Measurements from ENCODE around the gene NUDT11. TPM values are rescaled to one million over a fixed set of nuclear protein-coding genes. Genes with fewer than 3 reads are reported as not detected.
A peak's percentile ranks its signal among the peaks of the same experiment; 100 is the strongest.

The NUDT11 gene
- total RNA-seq, 1 experiment from 2014 or later: 23.6 TPM

- peaks cover 12% of the 10 kb centered on the region for H3K9me3 ChIP-seq (ENCODE audit: control insufficient read depth, low read depth, low read length)
- H3K79me2 ChIP-seq (ENCODE audit: insufficient read depth, low read length): no peaks in the 10 kb centered on the region
- no peak overlapping the region for H3K14ac ChIP-seq (ENCODE audit: insufficient read depth, low read length)
- H3K4me2 ChIP-seq (ENCODE audit: insufficient read depth, insufficient read length, low read length): peak overlapping the region; percentile 8
- DNase-seq: no peak
- no peak overlapping the region for H3K27ac ChIP-seq (ENCODE audit: insufficient read length, low read depth, low read length)
- no peak overlapping the region for H2AK5ac ChIP-seq (ENCODE audit: insufficient read length, low read length)
- no peak overlapping the region for H2BK20ac ChIP-seq (ENCODE audit: low read depth, low read length, poor library complexity, severe bottlenecking)
- no peak overlapping the region for H3K18ac ChIP-seq (ENCODE audit: insufficient read length, low read depth, low read length)
- Mint-ChIP-seq H3K27me3 (ENCODE audit: low read depth) (no peaks in the 10 kb centered on the region), H3K9me3 (peaks cover 52 to 63% of the 10 kb centered on the region in 2 experiments), H3K36me3 (ENCODE audit: insufficient read depth in 1 of 3, low read depth in 3 of 3) (peaks cover 0 to 7% (median 2%) of the 10 kb centered on the region in 3 experiments; a peak in 3 of 7 replicates), H3K4me3 (peak overlapping the region in 1 of 2 experiments; percentile 68; a peak in 2 of 5 replicates), H3K4me1 (peaks cover 12 to 21% of the 10 kb centered on the region in 2 experiments), H3K27ac (0 out of 7 replicates have a peak overlapping the region, but pooled peaks of 1 of the 3 experiments have one; percentile 27)
- no peak overlapping the region for H3K23ac ChIP-seq (ENCODE audit: insufficient read length, low read depth, low read length)
- H3K79me1 ChIP-seq (ENCODE audit: insufficient read depth, low read depth, low read length, poor library complexity, severe bottlenecking): no peaks in the 10 kb centered on the region
- H4K20me1 ChIP-seq (ENCODE audit: control insufficient read depth, insufficient read depth, insufficient read length): no peaks in the 10 kb centered on the region
- no peak overlapping the region for H2BK15ac ChIP-seq (ENCODE audit: low read depth, low read length)
- H4K5ac ChIP-seq (ENCODE audit: insufficient read length, low read depth, low read length): no peak overlapping the region
- H3K27me3 ChIP-seq (ENCODE audit: insufficient read depth, low read length): no peaks in the 10 kb centered on the region
- no peaks in the 10 kb centered on the region for H3K4me1 ChIP-seq (ENCODE audit: insufficient read depth, low read length)
- no CpG with 5 or more reads among the region's 1 CpG for WGBS (ENCODE audit: extremely low coverage, insufficient read length, low lambda C conversion rate)
- no peak overlapping the region for H3K56ac ChIP-seq (ENCODE audit: insufficient read length, low read depth, low read length)
- no peak overlapping the region for H4K8ac ChIP-seq (replicated peaks; ENCODE audit: insufficient read length, low read depth, low read length)
- H4K91ac ChIP-seq (ENCODE audit: insufficient read length, low read depth, low read length): no peak overlapping the region
- H3K23me2 ChIP-seq (ENCODE audit: insufficient read length, low read depth, low read length, poor library complexity, severe bottlenecking): no peaks in the 10 kb centered on the region
- H2BK120ac ChIP-seq (ENCODE audit: low read depth, low read length, poor library complexity, severe bottlenecking): no peak overlapping the region
- no peak overlapping the region for H2BK5ac ChIP-seq (ENCODE audit: insufficient read length, low read length)
- H2BK12ac ChIP-seq (ENCODE audit: insufficient read length, low read depth, low read length): no peak overlapping the region
- TF ChIP-seq CTCF (conservative IDR thresholded peaks at IDR 0.05): no peak
- no peak overlapping the region for H3K4ac ChIP-seq (ENCODE audit: low read depth, low read length)
- no peak overlapping the region for H2AFZ ChIP-seq (ENCODE audit: low read length)
- no peak overlapping the region for H3K9ac ChIP-seq (ENCODE audit: extremely low read depth, insufficient read length, low read length)
- no peak overlapping the region for H3T11ph ChIP-seq (ENCODE audit: low read length)
Observed at GRCh38 chrX:51440365-51440764, 56.0 kb downstream of the NUDT11 start.

Other genes with a start within 250 kb of the NUDT11 start
- 11.9 and 12.2 TPM in 2 replicates for gene NUDT10, start 163.8 kb downstream of the NUDT11 start, total RNA-seq (2021)
- gene CENPVL3, start 122.3 kb upstream of the NUDT11 start, total RNA-seq (2021): 3.3 and 4.4 TPM in 2 replicates
- 2.8 TPM in 2 replicates for gene CENPVL2, start 186.2 kb upstream of the NUDT11 start, total RNA-seq (2021)
- gene CENPVL1, start 213.9 kb upstream of the NUDT11 start, total RNA-seq (2021): 2.8 TPM in 2 replicates
- gene GSPT2, start 246.8 kb upstream of the NUDT11 start, total RNA-seq (2021): 51.0 and 53.2 TPM in 2 replicates